ENCODE measurements around the gene MRPL12. TPM values are rescaled to one million over a fixed set of nuclear protein-coding genes. Genes with fewer than 3 reads are reported as not detected.
A peak's percentile ranks its signal among the peaks of the same experiment; 100 is the strongest.

The MRPL12 gene
- 10 to 100 TPM; 16.3 to 24.4 (median 17.5) TPM for total RNA-seq
- 5.4 TPM for total RNA-seq (2013)

GRCh38 chr17:81702934-81703746, at the start of gene MRPL12:
MRPL12 (plus strand) TSS chr17:81703367; CDS start chr17:81703502, 135 bp downstream.
- peak; percentile 16 for TF ChIP-seq CTCF (IDR thresholded peaks at IDR 0.05)
- under 1% methylated on average over 102 of the region's 102 CpGs for WGBS (ENCODE audit: insufficient coverage)
- intact Hi-C loops (cut with micrococcal nuclease): loop anchor here (1.0 to 5.0 kb wide), 2 partner anchors 20 to 36 kb away; partner anchors contain the start of genes ARL16, CCDC137 and OXLD1
- H3K9me3 ChIP-seq (ENCODE audit: control insufficient read depth, insufficient read depth, low read length): no peaks in the 10 kb centered on the region
- Mint-ChIP-seq H3K36me3 (no peaks in the 10 kb centered on the region), H3K9me3 (no peaks in the 10 kb centered on the region), H3K4me3 (peak within 1 kb of the TSS; percentile 93), H3K27ac (peak within 1 kb of the TSS; percentile 94 to 95), H3K27me3 (ENCODE audit: low read depth in 2 of 2) (no peaks in the 10 kb centered on the region), H3K4me1 (peaks cover 14 to 25% of the 10 kb centered on the region in 2 donors)
- H3K36me3 ChIP-seq (ENCODE audit: control insufficient read depth, insufficient read depth, low read length): peaks cover 29% of the 10 kb centered on the region
- peak within 1 kb of the TSS; percentile 91 for H3K27ac ChIP-seq (ENCODE audit: low read length)
- peak within 1 kb of the TSS; percentile 71 for H3K4me3 ChIP-seq (ENCODE audit: low read length)
- DNase-seq: peak; percentile 90 to 95
- peaks cover 35% of the 10 kb centered on the region for H3K4me1 ChIP-seq (ENCODE audit: control insufficient read depth, insufficient read depth, low read length)
- H3K27me3 ChIP-seq (ENCODE audit: control insufficient read depth, insufficient read depth, low read length): no peaks in the 10 kb centered on the region
- peak; percentile 91 to 96 (median 93) for ATAC-seq

GRCh38 chr17:81655378-81656117, 47.6 kb upstream of the MRPL12 start:
- Mint-ChIP-seq H3K27me3 (ENCODE audit: low read depth in 2 of 2) (no peaks in the 10 kb centered on the region), H3K9me3 (no peaks in the 10 kb centered on the region), H3K4me1 (peaks cover 14 to 20% of the 10 kb centered on the region in 2 donors), H3K27ac (no peak overlapping the region), H3K36me3 (no peaks in the 10 kb centered on the region), H3K4me3 (no peak overlapping the region)
- Histone ChIP-seq H3K4me1 (ENCODE audit: control insufficient read depth, insufficient read depth, low read length) (peaks cover 17% of the 10 kb centered on the region), H3K27me3 (ENCODE audit: control insufficient read depth, insufficient read depth, low read length) (no peaks in the 10 kb centered on the region), H3K4me3 (ENCODE audit: low read length) (no peak overlapping the region), H3K27ac (ENCODE audit: low read length) (no peak overlapping the region), H3K9me3 (ENCODE audit: control insufficient read depth, insufficient read depth, low read length) (no peaks in the 10 kb centered on the region), H3K36me3 (ENCODE audit: control insufficient read depth, insufficient read depth, low read length) (no peaks in the 10 kb centered on the region)
- no peak for ATAC-seq
- no peak for TF ChIP-seq CTCF (IDR thresholded peaks at IDR 0.05)
- 94% methylated on average over 18 of the region's 18 CpGs for WGBS (ENCODE audit: insufficient coverage)
- no peak for DNase-seq
- intact Hi-C loops (cut with micrococcal nuclease): no loop called here

- H3K27ac Mint-ChIP-seq: no peak within 1 kb of the TSS
- DNase-seq: no peak
- no peak for ATAC-seq
- H3K36me3 Mint-ChIP-seq: no peaks in the 10 kb centered on the region
- TF ChIP-seq CTCF (IDR thresholded peaks at IDR 0.05): no peak
- H3K27ac ChIP-seq (ENCODE audit: low read length): no peak within 1 kb of the TSS
- no peaks in the 10 kb centered on the region for H3K27me3 ChIP-seq (ENCODE audit: control insufficient read depth, insufficient read depth, low read length)
- 85% methylated on average over 15 of the region's 15 CpGs for WGBS (ENCODE audit: insufficient coverage)
- H3K27me3 Mint-ChIP-seq (ENCODE audit: low read depth in 2 of 2): no peaks in the 10 kb centered on the region
- intact Hi-C loops (cut with micrococcal nuclease): no loop called here
- no peaks in the 10 kb centered on the region for H3K36me3 ChIP-seq (ENCODE audit: control insufficient read depth, insufficient read depth, low read length)
- H3K4me3 Mint-ChIP-seq: no peak within 1 kb of the TSS
- no peaks in the 10 kb centered on the region for H3K9me3 Mint-ChIP-seq
- H3K4me1 ChIP-seq (ENCODE audit: control insufficient read depth, insufficient read depth, low read length): peaks cover 17% of the 10 kb centered on the region
- no peak within 1 kb of the TSS for H3K4me3 ChIP-seq (ENCODE audit: low read length)
- no peaks in the 10 kb centered on the region for H3K9me3 ChIP-seq (ENCODE audit: control insufficient read depth, insufficient read depth, low read length)
- H3K4me1 Mint-ChIP-seq: peaks cover 14 to 20% of the 10 kb centered on the region in 2 donors
These were observed 46.9 kb upstream of the MRPL12 start, which contains the start of gene PDE6G for GRCh38 chr17:81656118-81656743. PDE6G (minus strand) TSS chr17:81656542; CDS start chr17:81653305, 3,237 bp downstream.

Data from natural killer cell (primary cell).